NOMO-1 treated with DMSO at 0.1 percent for 48 hours (cell line): ENCODE data around the gene XBP1.
"Not testable (repeated sequence)": the region's sequence is repeated elsewhere in the genome, so short reads cannot be mapped to it uniquely, and the experiment has no call there.

Source experiments
- DNase-seq: peaks from one replicate; lab custom pipeline; 2025; ENCODE audit not compliant: unreplicated experiment; lab: John Stamatoyannopoulos, UW

The XBP1 gene

GRCh38 chr22:28800308-28801041, at the start of gene XBP1:
TSS of gene XBP1 (minus strand) at chr22:28800569.
- DNase-seq, result peak; percentile 84

DNA sequence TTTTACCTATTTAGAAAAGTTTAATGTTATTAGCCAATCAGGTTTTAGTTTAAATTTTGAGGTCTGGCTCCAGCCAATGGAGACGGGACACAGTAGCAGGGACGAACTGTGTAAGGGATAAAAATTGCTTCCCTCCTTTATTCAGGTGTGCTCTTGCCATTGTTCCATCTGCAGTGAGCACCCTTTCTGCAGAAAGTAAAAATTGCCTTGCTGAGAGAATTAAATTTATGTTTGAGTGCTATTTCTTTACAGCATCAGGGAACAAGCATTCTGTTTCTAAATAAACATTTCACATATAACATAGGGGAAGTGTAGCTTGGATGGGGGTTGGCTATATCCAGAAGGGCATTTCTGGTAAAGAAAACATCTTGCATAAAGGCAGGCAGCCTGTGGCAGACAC, 46.6 kb upstream of the XBP1 start:
- DNase-seq, result no peak

- not testable (repeated sequence) for DNase-seq
These were observed 43.9 kb upstream of the XBP1 start for GRCh38 chr22:28844277-28844676.

GRCh38 chr22:28843633-28844032, 43.3 kb upstream of the XBP1 start:
- no peak for DNase-seq

- DNase-seq, result peak; percentile 71
These were observed 40.7 kb upstream of the XBP1 start for GRCh38 chr22:28841111-28841510.

GRCh38 chr22:28838971-28839370, 38.6 kb upstream of the XBP1 start:
- no peak for DNase-seq

DNA sequence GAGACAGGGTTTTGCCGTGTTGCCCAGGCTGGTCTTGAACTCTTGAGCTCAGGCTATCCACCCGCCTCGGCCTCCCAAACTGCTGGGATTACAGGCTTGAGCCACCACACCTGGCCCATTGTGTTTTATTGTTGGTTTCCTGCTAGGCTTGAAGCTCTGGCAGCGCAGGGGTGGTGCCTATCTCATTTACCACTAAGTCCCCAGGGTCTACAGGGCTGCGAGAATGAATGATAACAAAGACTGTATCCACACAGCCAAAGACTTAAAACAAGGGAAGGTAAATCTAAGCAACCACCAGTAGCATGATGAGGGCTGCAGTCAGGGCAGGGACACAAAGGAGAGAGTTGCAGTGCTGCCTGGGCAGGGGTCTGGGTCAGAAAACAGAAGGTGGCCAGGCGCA, 37.3 kb upstream of the XBP1 start:
- DNase-seq, result no peak

- no peak for DNase-seq
These were observed 35.3 kb upstream of the XBP1 start for GRCh38 chr22:28835630-28836189.

GRCh38 chr22:28833276-28833923, 33.0 kb upstream of the XBP1 start:
- DNase-seq, result no peak

DNA sequence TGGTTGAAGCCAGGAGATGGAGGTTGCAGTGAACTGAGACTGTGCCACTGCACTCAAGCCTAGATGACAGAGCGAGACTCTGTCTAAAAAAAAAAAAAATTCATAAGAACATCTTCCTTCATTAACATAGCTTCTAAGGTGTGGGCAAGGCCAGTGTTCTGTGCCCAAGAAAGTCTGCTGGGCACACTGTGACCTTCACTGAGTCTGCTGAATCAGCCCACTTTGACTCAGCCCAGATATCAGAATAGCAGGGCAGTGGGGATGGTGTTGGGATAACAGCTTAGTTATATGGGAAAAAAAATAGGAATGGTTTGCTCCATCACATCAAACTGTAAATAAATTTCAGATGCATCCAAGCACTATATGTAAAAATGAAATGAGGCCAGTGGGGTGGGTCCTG, 32.4 kb upstream of the XBP1 start:
- no peak for DNase-seq

- no peak for DNase-seq
These were observed 31.0 kb upstream of the XBP1 start for GRCh38 chr22:28831140-28832072.

GRCh38 chr22:28830441-28830840, 30.1 kb upstream of the XBP1 start:
- no peak for DNase-seq

- peak; percentile 75 for DNase-seq
These were observed 29.2 kb upstream of the XBP1 start for GRCh38 chr22:28829358-28830181.

DNA sequence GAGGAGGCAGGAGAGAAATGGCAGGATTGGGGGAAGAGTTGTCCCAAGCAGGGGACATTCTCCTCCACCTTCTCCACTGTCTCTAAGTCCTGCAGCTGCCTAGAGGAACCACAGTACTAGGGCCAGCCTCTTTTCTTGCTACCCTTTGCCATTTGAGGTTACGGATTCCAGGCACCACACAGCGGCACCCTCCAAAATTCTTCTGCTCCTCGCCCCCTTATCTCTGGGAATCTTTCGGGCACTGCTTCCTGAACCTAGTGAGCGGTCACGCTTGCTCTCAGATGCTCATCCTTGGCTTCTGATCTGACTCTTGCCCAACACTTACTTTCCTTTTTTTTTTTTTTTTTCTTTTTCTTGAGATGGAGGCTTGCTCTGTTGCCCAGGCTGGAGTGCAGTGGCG, 26.6 kb upstream of the XBP1 start:
- no peak for DNase-seq

GRCh38 chr22:28826430-28826829, 26.1 kb upstream of the XBP1 start:
- not testable (repeated sequence) for DNase-seq

- DNase-seq, result not testable (repeated sequence)
These were observed 24.1 kb upstream of the XBP1 start for GRCh38 chr22:28824455-28824854.

- no peak for DNase-seq
These were observed 22.7 kb upstream of the XBP1 start for GRCh38 chr22:28822930-28823551.

DNA sequence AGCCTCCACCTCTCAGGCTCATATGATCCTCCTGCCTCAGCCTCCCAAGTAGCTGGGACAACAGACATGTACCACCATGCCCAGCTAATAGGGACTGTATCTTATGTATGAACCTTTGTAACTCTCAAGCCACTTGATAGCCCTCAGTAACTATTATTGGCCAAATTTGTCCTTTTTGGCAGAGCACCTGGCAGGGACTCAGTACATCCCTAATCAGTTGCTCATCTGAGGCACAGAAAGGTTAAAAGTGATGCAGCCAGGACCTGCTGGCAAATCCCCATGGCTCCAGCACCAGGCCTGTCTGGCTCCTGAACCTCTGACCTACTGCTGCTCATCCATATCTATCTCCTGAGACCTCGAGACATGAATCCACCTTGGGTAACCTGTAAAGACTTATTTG, 21.1 kb upstream of the XBP1 start:
- DNase-seq, result no peak

DNA sequence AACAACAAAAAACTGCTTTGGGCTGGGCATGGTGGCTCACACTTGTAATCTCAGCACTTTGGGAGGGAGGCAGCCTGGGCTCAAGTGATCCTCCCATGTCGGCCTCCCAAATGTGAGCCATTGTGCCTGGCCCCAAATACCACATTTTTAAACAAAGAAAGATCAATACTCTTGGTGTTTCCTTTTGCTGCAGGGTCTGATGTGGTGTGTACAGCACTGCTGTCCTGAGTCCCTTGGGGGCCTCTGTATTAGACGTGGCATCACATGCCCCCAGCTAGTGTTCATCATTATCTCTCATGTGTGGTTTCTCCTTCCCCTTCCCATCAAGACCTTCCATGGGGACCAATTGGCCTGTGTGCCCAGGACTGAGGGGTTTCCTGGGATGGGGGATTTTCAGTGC, 20.5 kb upstream of the XBP1 start:
- DNase-seq, result no peak
